ENCODE measurements around the gene MARCHF2.

Gene MARCHF2

GRCh38 chr19:8366961-8367326 lies 46.2 kb upstream of the MARCHF2 start (continued):
- TF ChIP-seq ZNF70 (CRISPR knock-in tag; IDR thresholded peaks at IDR 0.05) (no peak), ZNF565 (CRISPR knock-in tag; conservative IDR thresholded peaks at IDR 0.05; ENCODE audit: low read depth) (no peak), ZC3H10 (CRISPR knock-in tag; IDR thresholded peaks at IDR 0.05) (no peak), RARB (CRISPR knock-in tag; IDR thresholded peaks at IDR 0.05) (no peak)
- TF ChIP-seq, protein P1, sequence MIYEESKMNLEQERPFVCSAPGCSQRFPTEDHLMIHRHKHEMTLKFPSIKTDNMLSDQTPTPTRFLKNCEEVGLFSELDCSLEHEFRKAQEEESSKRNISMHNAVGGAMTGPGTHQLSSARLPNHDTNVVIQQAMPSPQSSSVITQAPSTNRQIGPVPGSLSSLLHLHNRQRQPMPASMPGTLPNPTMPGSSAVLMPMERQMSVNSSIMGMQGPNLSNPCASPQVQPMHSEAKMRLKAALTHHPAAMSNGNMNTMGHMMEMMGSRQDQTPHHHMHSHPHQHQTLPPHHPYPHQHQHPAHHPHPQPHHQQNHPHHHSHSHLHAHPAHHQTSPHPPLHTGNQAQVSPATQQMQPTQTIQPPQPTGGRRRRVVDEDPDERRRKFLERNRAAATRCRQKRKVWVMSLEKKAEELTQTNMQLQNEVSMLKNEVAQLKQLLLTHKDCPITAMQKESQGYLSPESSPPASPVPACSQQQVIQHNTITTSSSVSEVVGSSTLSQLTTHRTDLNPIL (CRISPR knock-in tag; IDR thresholded peaks at IDR 0.05; ENCODE audit: low read depth), result 0 out of 2 replicates have a peak, but pooled peaks have one; percentile 9

DNA sequence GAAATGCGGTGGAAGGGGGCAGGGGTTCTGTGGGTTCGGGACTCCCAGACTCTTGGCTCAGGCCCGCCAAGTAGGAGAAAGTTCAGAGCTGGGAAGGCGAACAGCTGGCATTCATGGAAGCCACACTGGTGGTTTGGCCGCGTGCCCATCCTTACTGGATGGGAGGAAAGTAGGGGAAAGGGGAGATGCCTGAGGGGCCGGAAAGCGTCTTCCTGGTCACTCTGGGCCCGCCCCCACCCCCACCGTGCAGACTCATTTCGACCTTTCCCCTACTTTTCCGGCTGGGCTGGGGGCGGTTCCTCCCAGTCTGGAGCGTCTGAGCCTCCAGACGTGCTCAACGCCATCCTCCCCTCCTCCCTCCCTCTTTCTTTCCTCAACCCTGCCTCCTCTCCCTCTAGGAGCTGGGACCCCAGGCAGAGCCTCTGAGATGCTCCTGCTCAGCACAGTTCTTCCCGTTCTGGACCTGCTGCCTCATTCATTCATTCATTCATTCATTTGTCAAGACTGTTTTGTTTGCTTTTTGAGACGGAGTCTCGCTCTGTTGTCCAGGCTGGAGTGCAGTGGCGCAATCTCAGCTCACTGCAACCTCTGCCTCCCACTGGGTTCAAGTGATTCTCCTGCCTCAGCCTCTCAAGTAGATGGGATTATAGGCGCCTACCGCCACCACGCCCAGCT lies 45.6 kb upstream of the MARCHF2 start:
- peak; percentile 71 for ATAC-seq
- TF ChIP-seq ZC3H10 (CRISPR knock-in tag; IDR thresholded peaks at IDR 0.05) (no peak), TCF4 (CRISPR knock-in tag; IDR thresholded peaks at IDR 0.05; ENCODE audit: borderline replicate concordance) (peak; percentile 64; the same call in 1 of the 2 replicates), TOX (CRISPR knock-in tag; IDR thresholded peaks at IDR 0.05; ENCODE audit: borderline replicate concordance) (no peak), ZNF70 (CRISPR knock-in tag; IDR thresholded peaks at IDR 0.05) (no peak), PPARA (CRISPR knock-in tag; IDR thresholded peaks at IDR 0.05; ENCODE audit: borderline replicate concordance) (peak; percentile 98), OSR1 (CRISPR knock-in tag; IDR thresholded peaks at IDR 0.05) (no peak), ZNF565 (CRISPR knock-in tag; conservative IDR thresholded peaks at IDR 0.05; ENCODE audit: low read depth) (no peak), CSDC2 (CRISPR knock-in tag; IDR thresholded peaks at IDR 0.05) (no peak), ARNTL (CRISPR knock-in tag; IDR thresholded peaks at IDR 0.05; ENCODE audit: borderline replicate concordance, low read depth) (no peak), PATZ1 (CRISPR knock-in tag; IDR thresholded peaks at IDR 0.05; ENCODE audit: borderline replicate concordance) (peak; percentile 86; the same call in 1 of the 2 replicates), POU6F1 (CRISPR knock-in tag; IDR thresholded peaks at IDR 0.05; ENCODE audit: borderline replicate concordance, low read depth) (no peak), ZNF8 (CRISPR knock-in tag; IDR thresholded peaks at IDR 0.05) (no peak), RARB (CRISPR knock-in tag; IDR thresholded peaks at IDR 0.05) (no peak), ZFP30 (CRISPR knock-in tag; IDR thresholded peaks at IDR 0.05) (no peak), SNAI2 (CRISPR knock-in tag; IDR thresholded peaks at IDR 0.05) (no peak), ZFP3 (CRISPR knock-in tag; IDR thresholded peaks at IDR 0.05) (0 out of 2 replicates have a peak, but pooled peaks have one; percentile 60), ESRRG (CRISPR knock-in tag; IDR thresholded peaks at IDR 0.05) (no peak), BACH2 (CRISPR knock-in tag; IDR thresholded peaks at IDR 0.05; ENCODE audit: borderline replicate concordance) (no peak), ISL1 (CRISPR knock-in tag; IDR thresholded peaks at IDR 0.05) (no peak), GLIS3 (CRISPR knock-in tag; IDR thresholded peaks at IDR 0.05) (no peak)
- TF ChIP-seq, protein P2, sequence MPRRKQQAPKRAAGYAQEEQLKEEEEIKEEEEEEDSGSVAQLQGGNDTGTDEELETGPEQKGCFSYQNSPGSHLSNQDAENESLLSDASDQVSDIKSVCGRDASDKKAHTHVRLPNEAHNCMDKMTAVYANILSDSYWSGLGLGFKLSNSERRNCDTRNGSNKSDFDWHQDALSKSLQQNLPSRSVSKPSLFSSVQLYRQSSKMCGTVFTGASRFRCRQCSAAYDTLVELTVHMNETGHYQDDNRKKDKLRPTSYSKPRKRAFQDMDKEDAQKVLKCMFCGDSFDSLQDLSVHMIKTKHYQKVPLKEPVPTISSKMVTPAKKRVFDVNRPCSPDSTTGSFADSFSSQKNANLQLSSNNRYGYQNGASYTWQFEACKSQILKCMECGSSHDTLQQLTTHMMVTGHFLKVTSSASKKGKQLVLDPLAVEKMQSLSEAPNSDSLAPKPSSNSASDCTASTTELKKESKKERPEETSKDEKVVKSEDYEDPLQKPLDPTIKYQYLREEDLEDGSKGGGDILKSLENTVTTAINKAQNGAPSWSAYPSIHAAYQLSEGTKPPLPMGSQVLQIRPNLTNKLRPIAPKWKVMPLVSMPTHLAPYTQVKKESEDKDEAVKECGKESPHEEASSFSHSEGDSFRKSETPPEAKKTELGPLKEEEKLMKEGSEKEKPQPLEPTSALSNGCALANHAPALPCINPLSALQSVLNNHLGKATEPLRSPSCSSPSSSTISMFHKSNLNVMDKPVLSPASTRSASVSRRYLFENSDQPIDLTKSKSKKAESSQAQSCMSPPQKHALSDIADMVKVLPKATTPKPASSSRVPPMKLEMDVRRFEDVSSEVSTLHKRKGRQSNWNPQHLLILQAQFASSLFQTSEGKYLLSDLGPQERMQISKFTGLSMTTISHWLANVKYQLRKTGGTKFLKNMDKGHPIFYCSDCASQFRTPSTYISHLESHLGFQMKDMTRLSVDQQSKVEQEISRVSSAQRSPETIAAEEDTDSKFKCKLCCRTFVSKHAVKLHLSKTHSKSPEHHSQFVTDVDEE (CRISPR knock-in tag; IDR thresholded peaks at IDR 0.05), result peak; percentile 58; the same call in 1 of the 2 replicates
- TF ChIP-seq, protein P3, sequence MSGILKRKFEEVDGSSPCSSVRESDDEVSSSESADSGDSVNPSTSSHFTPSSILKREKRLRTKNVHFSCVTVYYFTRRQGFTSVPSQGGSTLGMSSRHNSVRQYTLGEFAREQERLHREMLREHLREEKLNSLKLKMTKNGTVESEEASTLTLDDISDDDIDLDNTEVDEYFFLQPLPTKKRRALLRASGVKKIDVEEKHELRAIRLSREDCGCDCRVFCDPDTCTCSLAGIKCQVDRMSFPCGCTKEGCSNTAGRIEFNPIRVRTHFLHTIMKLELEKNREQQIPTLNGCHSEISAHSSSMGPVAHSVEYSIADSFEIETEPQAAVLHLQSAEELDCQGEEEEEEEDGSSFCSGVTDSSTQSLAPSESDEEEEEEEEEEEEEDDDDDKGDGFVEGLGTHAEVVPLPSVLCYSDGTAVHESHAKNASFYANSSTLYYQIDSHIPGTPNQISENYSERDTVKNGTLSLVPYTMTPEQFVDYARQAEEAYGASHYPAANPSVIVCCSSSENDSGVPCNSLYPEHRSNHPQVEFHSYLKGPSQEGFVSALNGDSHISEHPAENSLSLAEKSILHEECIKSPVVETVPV (CRISPR knock-in tag; IDR thresholded peaks at IDR 0.05), result no peak
- TF ChIP-seq, protein P1 (CRISPR knock-in tag; IDR thresholded peaks at IDR 0.05; ENCODE audit: low read depth), result no peak
